A673 (cell line): ENCODE data around the gene SMOC2. TPM values are rescaled to one million over a fixed set of nuclear protein-coding genes. Genes with fewer than 3 reads are reported as not detected.

Experiments used
- BruUV-seq: library from RNA; stranded (reverse); fragments of 400-500 nt; replicated peaks from 2 replicates; lab custom pipeline; 2021; lab: Mats Ljungman, UMichigan
- CTCF ChIA-PET: fragments of 300-600 bp; sonication (Branson Sonifier 250); formaldehyde crosslinking; loops from one replicate; lab custom pipeline; 2022; ENCODE audit warnings: antibody characterized with exemption; lab: Charles Lee
- POLR2A ChIA-PET: fragments of 300-600 bp; sonication (Branson Sonifier 250); formaldehyde crosslinking; loops from one replicate; lab custom pipeline; 2022; ENCODE audit warnings: antibody characterized with exemption; ENCODE audit not compliant: low non-redundant PET; lab: Charles Lee
- DNase-seq: peaks from one replicate; pipeline ENCODE4 v3.0.0-alpha.2; 2015; ENCODE audit warnings: low spot score
- H3K27ac ChIP-seq: fragments of 200-600 bp; sonication (generic); 2 replicates; pipeline ENCODE4 v1.5.1; 2016; ENCODE audit warnings: mixed run types, low read depth, mild to moderate bottlenecking, mixed read lengths, antibody characterized with exemption, low read length; ENCODE audit not compliant: poor library complexity, severe bottlenecking
- H3K27me3 ChIP-seq: fragments of 200-600 bp; sonication (generic); replicated peaks from 2 replicates; pipeline ENCODE4 v1.6.1; 2017; ENCODE audit warnings: mixed run types, low read depth, mild to moderate bottlenecking, mixed read lengths, antibody characterized with exemption, low read length; ENCODE audit not compliant: insufficient read depth, poor library complexity
- H3K36me3 ChIP-seq: fragments of 200-600 bp; sonication (generic); 2 replicates; pipeline ENCODE4 v1.6.1; 2016; ENCODE audit warnings: mixed run types, mild to moderate bottlenecking, mixed read lengths, antibody characterized with exemption, low read length; ENCODE audit not compliant: insufficient read depth, poor library complexity, severe bottlenecking
- H3K4me1 ChIP-seq: fragments of 200-600 bp; sonication (generic); 2 replicates; pipeline ENCODE4 v1.6.1; 2017; ENCODE audit warnings: mixed run types, mild to moderate bottlenecking, mixed read lengths, antibody characterized with exemption, low read length; ENCODE audit not compliant: insufficient read depth, poor library complexity, severe bottlenecking
- H3K4me3 ChIP-seq: fragments of 200-600 bp; sonication (generic); 2 replicates; pipeline ENCODE4 v1.5.1; 2016; ENCODE audit warnings: low read depth, mixed run types, mild to moderate bottlenecking, mixed read lengths, low read length; ENCODE audit not compliant: poor library complexity, severe bottlenecking
- H3K9me3 ChIP-seq: fragments of 200-600 bp; sonication (generic); 2 replicates; pipeline ENCODE4 v1.6.1; 2016; ENCODE audit warnings: mixed run types, low read depth, mild to moderate bottlenecking, mixed read lengths, antibody characterized with exemption, low read length; ENCODE audit not compliant: poor library complexity, severe bottlenecking
- EZH2 ChIP-seq: fragments of 200-600 bp; sonication (generic); IDR thresholded peaks from 2 replicates; pipeline ENCODE4 v1.6.1; 2017; ENCODE audit warnings: borderline replicate concordance, low read depth, mild to moderate bottlenecking, mixed read lengths, antibody characterized with exemption, low read length; ENCODE audit not compliant: poor library complexity, severe bottlenecking
- intact Hi-C: fragments of 100-400 bp; cut with micrococcal nuclease; formaldehyde crosslinking; loops from one replicate; pipeline ENCODE4 v1.10.0; 2022; ENCODE audit not compliant: unreplicated experiment
- total RNA-seq: library from RNA; stranded (reverse); gene quantifications from 2 replicates; pipeline ENCODE4 v1.2.3, GENCODE V29; 2021
- TF ChIP-seq, protein P1 (sequence below): fragments of 300-800, 200-600 bp; sonication (generic); conservative IDR thresholded peaks from 2 replicates; pipeline ENCODE4 v1.5.1; 2017; ENCODE audit warnings: low read depth, mild to moderate bottlenecking, antibody characterized with exemption, low read length, moderate library complexity, mixed read lengths

The SMOC2 gene
- total RNA-seq, 1 experiment from 2014 or later = 1.8 TPM

DNA sequence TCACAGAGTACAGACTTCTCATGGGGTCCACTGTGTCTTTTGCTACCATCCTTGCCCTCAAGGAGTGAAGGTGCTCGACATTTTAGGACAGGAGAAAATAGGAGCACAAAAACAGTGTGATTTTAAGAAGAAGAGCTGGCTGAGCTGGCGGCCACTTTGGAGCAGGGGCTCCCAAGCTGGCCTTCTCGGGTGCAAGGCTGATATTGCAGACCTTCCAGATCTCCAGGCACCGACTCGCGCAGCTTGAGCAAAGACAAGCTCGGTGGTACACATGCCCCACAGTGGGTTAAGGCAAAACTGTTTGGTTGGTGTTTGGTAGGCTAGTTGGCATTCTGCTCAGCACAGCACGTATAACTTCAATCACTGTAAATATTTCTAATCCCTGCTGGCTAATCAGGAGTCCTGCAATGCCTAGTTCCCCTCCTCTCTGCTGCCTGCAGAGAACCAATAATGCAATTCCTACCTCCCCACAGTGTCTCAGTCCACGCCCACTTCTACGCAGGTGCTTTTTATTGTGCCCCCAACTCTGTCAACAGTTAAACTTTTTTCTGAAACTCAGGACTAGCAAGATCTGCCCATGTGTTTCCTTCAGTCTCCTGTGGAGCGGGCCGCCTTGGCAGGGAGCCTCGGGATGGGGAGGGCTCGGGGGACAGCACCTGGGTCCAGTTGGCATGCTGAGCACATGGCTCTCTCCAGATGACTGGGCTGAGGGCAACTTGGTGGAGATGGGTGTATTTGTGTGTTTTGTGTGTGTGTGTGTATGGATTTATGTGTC, 12.7 kb upstream of the SMOC2 start:
- CTCF ChIA-PET = no interaction called here
- H3K27ac ChIP-seq = no peak overlapping the region
- TF ChIP-seq EZH2 = no peak
- TF ChIP-seq, protein P1, sequence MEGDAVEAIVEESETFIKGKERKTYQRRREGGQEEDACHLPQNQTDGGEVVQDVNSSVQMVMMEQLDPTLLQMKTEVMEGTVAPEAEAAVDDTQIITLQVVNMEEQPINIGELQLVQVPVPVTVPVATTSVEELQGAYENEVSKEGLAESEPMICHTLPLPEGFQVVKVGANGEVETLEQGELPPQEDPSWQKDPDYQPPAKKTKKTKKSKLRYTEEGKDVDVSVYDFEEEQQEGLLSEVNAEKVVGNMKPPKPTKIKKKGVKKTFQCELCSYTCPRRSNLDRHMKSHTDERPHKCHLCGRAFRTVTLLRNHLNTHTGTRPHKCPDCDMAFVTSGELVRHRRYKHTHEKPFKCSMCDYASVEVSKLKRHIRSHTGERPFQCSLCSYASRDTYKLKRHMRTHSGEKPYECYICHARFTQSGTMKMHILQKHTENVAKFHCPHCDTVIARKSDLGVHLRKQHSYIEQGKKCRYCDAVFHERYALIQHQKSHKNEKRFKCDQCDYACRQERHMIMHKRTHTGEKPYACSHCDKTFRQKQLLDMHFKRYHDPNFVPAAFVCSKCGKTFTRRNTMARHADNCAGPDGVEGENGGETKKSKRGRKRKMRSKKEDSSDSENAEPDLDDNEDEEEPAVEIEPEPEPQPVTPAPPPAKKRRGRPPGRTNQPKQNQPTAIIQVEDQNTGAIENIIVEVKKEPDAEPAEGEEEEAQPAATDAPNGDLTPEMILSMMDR = no peak
- H3K4me1 ChIP-seq = peaks cover 3% of the 10 kb centered on the region
- no TSS peak for BruUV-seq
- no peak for DNase-seq
- POLR2A ChIA-PET = no interaction called here
- intact Hi-C loops = no loop called here
- H3K4me3 ChIP-seq = no peak overlapping the region
- no peaks in the 10 kb centered on the region for H3K9me3 ChIP-seq
- H3K27me3 ChIP-seq = peaks cover 11% of the 10 kb centered on the region
- no peaks in the 10 kb centered on the region for H3K36me3 ChIP-seq

DNA sequence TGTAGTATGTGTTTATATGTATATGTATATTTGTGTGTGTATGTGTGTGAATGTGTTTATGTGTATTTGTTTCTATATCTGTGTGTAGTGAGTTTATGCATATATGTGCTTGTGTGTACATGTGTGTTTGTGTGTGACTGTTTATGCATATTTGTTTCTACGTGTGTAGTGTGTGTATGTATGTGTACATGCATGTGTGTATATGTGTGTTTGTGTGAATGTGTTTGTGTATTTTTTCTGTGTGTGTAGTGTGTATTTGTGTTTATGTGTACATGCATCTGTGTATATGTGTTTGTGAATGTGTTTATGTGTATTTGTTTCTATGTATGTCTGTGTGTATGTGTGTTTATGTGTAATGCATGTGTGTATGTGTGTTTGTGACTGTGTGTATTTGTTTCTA, 12.1 kb upstream of the SMOC2 start:
- Histone ChIP-seq H3K36me3 (no peaks in the 10 kb centered on the region), H3K4me1 (peaks cover 3% of the 10 kb centered on the region), H3K9me3 (no peaks in the 10 kb centered on the region), H3K4me3 (no peak overlapping the region), H3K27ac (no peak overlapping the region), H3K27me3 (peaks cover 12% of the 10 kb centered on the region)
- ChIA-PET CTCF (no interaction called here), POLR2A (no interaction called here)
- TF ChIP-seq, protein P1 = no peak
- TF ChIP-seq EZH2 = no peak
- no TSS peak for BruUV-seq
- DNase-seq = no peak
- intact Hi-C loops = no loop called here

DNA sequence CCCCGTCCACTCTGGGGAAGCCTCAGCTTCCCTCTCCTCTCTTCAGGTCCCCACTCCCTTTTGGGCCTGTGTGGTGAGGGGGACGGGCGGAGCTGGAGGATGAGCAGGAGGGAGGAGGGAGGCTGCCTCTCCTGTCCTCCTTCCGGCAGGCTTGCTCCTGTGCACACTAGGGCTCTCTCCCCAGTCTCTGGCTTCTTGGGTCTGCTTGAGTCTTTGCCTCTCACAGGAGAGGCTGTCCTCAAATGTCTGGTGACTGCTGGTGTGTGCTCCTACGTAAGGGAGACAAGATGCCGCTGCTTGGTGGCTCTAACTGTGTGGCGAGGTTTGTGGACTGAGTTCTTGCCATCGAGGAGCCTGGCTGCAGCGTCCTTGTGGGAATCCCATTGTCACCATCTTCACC, 8.8 kb upstream of the SMOC2 start:
- CTCF ChIA-PET = no interaction called here
- H3K27ac ChIP-seq = no peak overlapping the region
- peaks cover 14% of the 10 kb centered on the region for H3K27me3 ChIP-seq
- DNase-seq = no peak
- BruUV-seq = no TSS peak
- no peaks in the 10 kb centered on the region for H3K36me3 ChIP-seq
- H3K4me1 ChIP-seq = peaks cover 3% of the 10 kb centered on the region
- intact Hi-C loops = no loop called here
- no peaks in the 10 kb centered on the region for H3K9me3 ChIP-seq
- H3K4me3 ChIP-seq = no peak overlapping the region
- TF ChIP-seq EZH2 = no peak
- TF ChIP-seq, protein P1 = no peak
- POLR2A ChIA-PET = no interaction called here
